Pancreas (tissue), 10 donors: Measurements from ENCODE around the gene ITPK1. TPM values are rescaled to one million over a fixed set of nuclear protein-coding genes. Genes with fewer than 3 reads are reported as not detected.

Experiments
- ATAC-seq, 4 donors: fragments of 200-7000 bp; cut with Tn5 transposase; one replicate each; pipeline versions ENCODE4 v1.8.0 to v1.9.1; 2020; ENCODE audit warnings: mild to moderate bottlenecking in 4 of 4, moderate library complexity in 4 of 4
- DNase-seq, 6 donors: peaks; one replicate each; pipeline ENCODE4 v3.0.0-alpha.2; 2020
- FAIRE-seq: peaks from 2 replicates; lab custom pipeline; 2012; peaks lifted over from hg19 to GRCh38; lab: Jason Lieb, UNC
- H3K27ac ChIP-seq, 4 donors: fragments of 200-600 bp; sonication (generic); 1 replicate in 3 of 4; 2 replicates in 1 of 4; pipeline versions ENCODE4 v1.5.0 to v1.8.0; 2020
- H3K27me3 ChIP-seq, 4 donors: fragments of 200-600 bp; one replicate each; pipeline ENCODE4 v1.8.0; 2021
- H3K36me3 ChIP-seq, 3 donors: fragments of 200-600 bp; sonication (generic) in 1 of 3; one replicate each; pipeline versions ENCODE4 v1.5.0 to v1.8.0; 2020 to 2021
- H3K4me1 ChIP-seq, 3 donors: fragments of 200-600 bp; one replicate each; pipeline ENCODE4 v1.8.0; 2021
- H3K4me3 ChIP-seq, 4 donors: fragments of 200-600 bp; sonication (generic) in 2 of 4; one replicate each; pipeline versions ENCODE4 v1.5.0 to v1.8.0; 2020 to 2021
- H3K9me3 ChIP-seq, 4 donors: fragments of 200-600 bp; one replicate each; pipeline ENCODE4 v1.8.0; 2021
- WGBS, 2 donors: extraction: QIAGEN DNeasy Blood & Tissue Kit; methylation state at CpG; one replicate each; pipeline ENCODE4 v1.1.7; 2013; 5-methylcytosine and 5-hydroxymethylcytosine counted together
- intact Hi-C, 3 donors: fragments of 100-400 bp; cut with DNase I; formaldehyde crosslinking; loops; one replicate each; pipeline versions ENCODE4 v1.11.1 to v1.14.2; 2022
- polyA plus RNA-seq, 2 donors: library from polyadenylated mRNA; stranded (reverse); fragments of 200-250 nt; gene quantifications; one replicate each; pipeline ENCODE4 v1.2.3, GENCODE V29; 2013
- total RNA-seq, 6 donors: library from RNA; stranded (reverse); fragmentation: NEBNext Ultra II Directional in 4 of 6; extraction: Animal tissue kit (Norgen Biotek cat#: 25700) in 4 of 6; gene quantifications; one replicate each; pipeline versions ENCODE4 v1.2.1 to v1.2.4, GENCODE V29; 2021 to 2023
- TF ChIP-seq, protein P1 (sequence below), 4 donors: fragments of 200-600 bp; sonication (generic) in 3 of 4; IDR thresholded peaks; one replicate each; pipeline versions ENCODE4 v1.5.0 to v1.8.0; 2021; ENCODE audit warnings: antibody characterized with exemption in 4 of 4
- donor health status: healthy with polysubstance abuse.
- donor health status: DM: no; HTN: no; CAD: no; lungs with moderate emphysema.
- donor health status: DM: no; HTN: no; CAD: no.
- donor health status: control.
- donor health status: control.
- donor health status: Bipolar disorder and iron deficiency.
- donor health status: DM: yes; HTN: yes; CAD: no.
- donor health status: DM: no; HTN: no; CAD: no.
- donor health status: DM: no; HTN: no; CAD: no.
- donor health status: DM: yes; HTN: yes; CAD: no.

Gene ITPK1
- total and polyA plus RNA-seq, 8 donors, result 23.2 to 38.3 (median 33.0) TPM

DNA sequence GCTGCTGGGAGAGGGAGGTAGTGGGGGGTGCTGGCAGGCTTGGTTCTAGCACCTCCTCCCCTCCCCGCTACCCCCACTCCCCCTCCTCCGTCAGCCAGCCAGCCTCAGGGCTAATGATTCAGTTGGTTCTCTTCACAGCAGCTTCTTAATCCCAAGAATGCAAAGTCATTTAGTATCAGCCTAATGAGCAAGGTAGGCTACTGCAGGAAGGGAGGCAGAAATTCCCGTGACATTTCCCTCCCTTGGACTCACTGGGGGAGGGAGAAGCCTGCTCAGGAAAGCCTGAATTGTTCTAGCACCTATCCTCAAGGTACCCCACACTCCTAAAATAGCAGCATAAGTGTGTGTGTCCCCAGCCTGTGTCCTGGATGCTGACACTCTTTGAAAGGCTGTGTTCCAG lies 29.8 kb downstream of the ITPK1 start:
- H3K9me3 ChIP-seq, result no peaks in the 10 kb centered on the region
- H3K4me1 ChIP-seq, result no peaks in the 10 kb centered on the region
- no peaks in the 10 kb centered on the region for H3K36me3 ChIP-seq
- H3K4me3 ChIP-seq, result no peak overlapping the region
- H3K27ac ChIP-seq, result peak overlapping the region in 1 of 4 donors; percentile 41
- ATAC-seq, result peak in 2 of 4 donors; percentile 22 to 32
- intact Hi-C loops, result no loop called here
- WGBS, 2 donors, result 63 to 76% methylated on average over 3 of the region's 3 CpGs
- no peak for DNase-seq
- no peak for FAIRE-seq
- H3K27me3 ChIP-seq, result no peaks in the 10 kb centered on the region
- TF ChIP-seq, protein P1, sequence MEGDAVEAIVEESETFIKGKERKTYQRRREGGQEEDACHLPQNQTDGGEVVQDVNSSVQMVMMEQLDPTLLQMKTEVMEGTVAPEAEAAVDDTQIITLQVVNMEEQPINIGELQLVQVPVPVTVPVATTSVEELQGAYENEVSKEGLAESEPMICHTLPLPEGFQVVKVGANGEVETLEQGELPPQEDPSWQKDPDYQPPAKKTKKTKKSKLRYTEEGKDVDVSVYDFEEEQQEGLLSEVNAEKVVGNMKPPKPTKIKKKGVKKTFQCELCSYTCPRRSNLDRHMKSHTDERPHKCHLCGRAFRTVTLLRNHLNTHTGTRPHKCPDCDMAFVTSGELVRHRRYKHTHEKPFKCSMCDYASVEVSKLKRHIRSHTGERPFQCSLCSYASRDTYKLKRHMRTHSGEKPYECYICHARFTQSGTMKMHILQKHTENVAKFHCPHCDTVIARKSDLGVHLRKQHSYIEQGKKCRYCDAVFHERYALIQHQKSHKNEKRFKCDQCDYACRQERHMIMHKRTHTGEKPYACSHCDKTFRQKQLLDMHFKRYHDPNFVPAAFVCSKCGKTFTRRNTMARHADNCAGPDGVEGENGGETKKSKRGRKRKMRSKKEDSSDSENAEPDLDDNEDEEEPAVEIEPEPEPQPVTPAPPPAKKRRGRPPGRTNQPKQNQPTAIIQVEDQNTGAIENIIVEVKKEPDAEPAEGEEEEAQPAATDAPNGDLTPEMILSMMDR (IDR thresholded peaks at IDR 0.05), result no peak

DNA sequence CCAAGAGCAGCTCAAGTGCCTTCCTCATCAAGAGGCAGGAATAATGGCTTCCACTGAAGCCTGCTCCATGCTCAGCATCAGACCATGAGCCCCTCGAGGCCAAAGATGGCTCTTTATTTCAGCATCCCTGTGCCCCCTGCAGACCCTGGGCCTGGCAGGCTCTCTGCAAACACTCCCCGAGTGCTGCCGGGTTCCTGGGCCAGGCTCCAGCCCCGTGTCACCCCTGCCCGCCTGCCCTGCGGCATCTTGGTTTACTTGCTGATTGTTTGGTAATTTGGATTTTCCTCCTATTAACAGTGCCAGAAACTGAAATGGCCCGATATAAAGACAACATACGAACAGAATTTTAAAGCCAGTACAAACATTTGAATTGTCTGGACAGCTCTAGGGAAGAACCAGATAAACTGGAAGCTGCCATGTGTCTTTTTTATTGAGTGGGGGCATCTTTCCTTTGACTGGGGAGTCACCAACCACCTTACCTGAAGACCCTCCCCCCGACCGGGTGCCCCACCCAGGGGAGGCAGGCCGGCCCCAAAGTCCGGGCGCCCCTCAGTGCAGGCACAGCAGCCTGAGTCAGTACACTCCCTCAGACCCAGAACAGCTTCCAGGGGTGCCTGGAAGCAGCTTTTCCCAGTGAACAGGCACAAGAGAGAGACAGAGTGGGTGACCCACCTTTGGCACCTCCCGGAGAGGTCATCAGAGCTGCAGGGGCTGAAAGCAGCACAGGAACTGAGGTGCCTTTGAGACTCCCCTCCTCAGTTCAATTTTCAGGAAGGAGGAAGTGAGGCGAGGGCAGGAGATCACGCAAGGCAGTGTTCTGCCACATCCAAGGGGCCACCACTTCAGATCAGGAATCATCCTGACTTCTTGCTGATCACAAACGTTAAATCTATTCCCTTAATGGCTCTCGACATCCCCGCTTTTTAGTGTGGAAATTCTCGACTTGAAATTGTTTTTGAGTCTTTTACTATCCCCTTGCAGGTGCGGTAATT lies 30.6 kb downstream of the ITPK1 start:
- TF ChIP-seq, protein P1 (IDR thresholded peaks at IDR 0.05), result no peak
- 85 to 88% methylated on average over 21 of the region's 21 CpGs for WGBS, 2 donors
- ATAC-seq (no peak), DNase-seq (peak in 1 of 6 donors; percentile 30), FAIRE-seq (no peak)
- H3K4me3 ChIP-seq, result no peak overlapping the region
- H3K9me3 ChIP-seq, result no peaks in the 10 kb centered on the region
- H3K27me3 ChIP-seq, result no peaks in the 10 kb centered on the region
- no peaks in the 10 kb centered on the region for H3K4me1 ChIP-seq
- no peak overlapping the region for H3K27ac ChIP-seq
- intact Hi-C loops, result no loop called here
- no peaks in the 10 kb centered on the region for H3K36me3 ChIP-seq

DNA sequence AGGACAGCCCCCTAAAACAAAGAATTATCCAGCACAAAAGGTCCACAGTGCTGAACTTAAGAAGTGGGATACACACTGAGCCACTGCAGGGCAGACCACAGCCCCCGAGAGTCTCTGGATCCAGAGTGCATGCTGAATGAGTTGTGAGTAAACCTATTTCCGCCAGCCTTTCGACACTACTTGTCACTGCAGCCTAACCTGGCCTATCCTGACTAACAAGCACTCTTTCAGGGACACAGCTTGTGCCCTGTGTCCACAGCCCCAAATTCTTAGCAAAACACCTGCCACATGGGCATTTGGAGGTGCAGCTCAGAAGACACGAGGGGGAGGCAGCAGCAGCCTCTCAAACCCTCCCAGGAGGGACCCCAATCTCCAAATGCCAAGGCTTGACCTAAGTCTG lies 31.3 kb downstream of the ITPK1 start:
- Histone ChIP-seq H3K27me3 (no peaks in the 10 kb centered on the region), H3K36me3 (no peaks in the 10 kb centered on the region), H3K4me3 (no peak overlapping the region), H3K9me3 (no peaks in the 10 kb centered on the region), H3K27ac (no peak overlapping the region), H3K4me1 (no peaks in the 10 kb centered on the region)
- DNase-seq, result no peak
- TF ChIP-seq, protein P1 (IDR thresholded peaks at IDR 0.05), result no peak
- ATAC-seq, result no peak
- WGBS, 2 donors, result 97 to 100% methylated on average over 4 of the region's 4 CpGs
- FAIRE-seq, result no peak
- intact Hi-C loops, result no loop called here

DNA sequence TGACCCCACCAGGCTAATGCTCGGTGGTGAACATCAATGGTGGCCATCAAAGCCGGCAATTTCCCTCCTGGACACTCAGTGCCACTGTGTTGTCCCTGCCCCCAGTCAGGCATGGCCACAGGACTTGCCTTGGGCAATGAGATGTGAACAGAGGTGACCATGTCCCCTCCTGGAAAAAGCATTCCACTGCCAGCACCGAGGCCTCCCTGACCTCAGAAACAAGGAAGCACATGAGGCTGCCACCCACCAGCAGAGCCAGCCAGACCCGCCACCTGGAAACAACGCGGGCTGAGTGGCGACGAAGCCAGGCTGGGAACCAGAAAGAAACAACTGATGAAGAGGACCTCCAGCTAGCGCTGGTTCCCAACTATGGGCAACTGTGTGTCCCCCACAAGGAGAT lies 31.8 kb downstream of the ITPK1 start:
- intact Hi-C loops, result no loop called here
- no peak for ATAC-seq

More for the DNA sequence above, 31.8 kb downstream of the ITPK1 start:
- FAIRE-seq (no peak), DNase-seq (peak in 1 of 6 donors; percentile 40)
- TF ChIP-seq, protein P1 (IDR thresholded peaks at IDR 0.05), result no peak
- no peaks in the 10 kb centered on the region for H3K27me3 ChIP-seq
- no peak overlapping the region for H3K4me3 ChIP-seq
- no peaks in the 10 kb centered on the region for H3K9me3 ChIP-seq
- H3K36me3 ChIP-seq, result no peaks in the 10 kb centered on the region
- no peak overlapping the region for H3K27ac ChIP-seq
- 91 to 93% methylated on average over 9 of the region's 9 CpGs for WGBS, 2 donors
- H3K4me1 ChIP-seq, result no peaks in the 10 kb centered on the region
